HG02981 (cell line): ENCODE measurements around the gene GREM2.

Experiments
- ATAC-seq: cut with Tn5 transposase; IDR thresholded peaks from one replicate; pipeline ENCODE4 v1.9.1; 2021; ENCODE audit warnings: mild to moderate bottlenecking, moderate library complexity; ENCODE audit not compliant: unreplicated experiment

GREM2 gene

DNA sequence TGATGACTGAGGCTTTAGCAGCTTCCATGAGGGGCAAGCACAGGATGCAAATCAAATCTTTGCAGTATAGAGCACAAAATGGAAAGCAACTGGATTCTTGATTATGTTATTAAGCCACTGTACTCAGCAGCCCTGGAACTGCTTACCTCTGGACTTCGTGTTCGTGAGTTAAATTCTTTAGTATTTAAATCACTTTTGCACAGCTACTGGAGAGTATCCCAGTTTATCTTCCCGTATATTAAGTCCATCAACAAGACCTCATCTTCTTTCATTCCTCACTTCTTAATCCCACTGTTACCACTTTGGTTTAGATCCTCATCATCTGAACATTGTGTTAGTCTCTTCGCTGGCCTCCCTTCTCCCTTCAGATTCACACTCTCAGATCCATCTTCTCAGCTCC, 108.9 kb downstream of the GREM2 start:
- ATAC-seq, result no peak

GRCh38 chr1:240501115-240501514, 110.8 kb downstream of the GREM2 start:
- no peak for ATAC-seq

- ATAC-seq, result no peak
Observed at GRCh38 chr1:240500647-240501046, 111.3 kb downstream of the GREM2 start.

DNA sequence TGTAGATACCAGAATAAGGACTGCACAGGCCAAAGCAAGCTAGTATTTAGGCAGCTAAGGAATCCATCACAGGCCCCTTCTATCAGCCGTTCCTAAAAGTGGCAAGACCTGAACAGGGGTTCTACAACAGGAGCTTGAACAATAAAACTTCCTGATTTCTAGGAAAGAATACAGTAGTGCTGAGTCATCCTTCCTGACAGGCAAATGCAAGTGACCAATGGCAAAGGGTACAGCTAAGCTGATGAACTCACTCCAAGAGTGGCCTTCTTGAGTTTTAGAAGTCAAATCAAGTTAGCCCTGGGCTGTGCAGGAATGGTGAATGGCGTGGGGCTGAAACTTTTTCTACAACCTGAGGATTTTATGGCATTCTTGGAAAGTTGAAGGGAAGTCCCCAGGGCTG, 112.9 kb downstream of the GREM2 start:
- no peak for ATAC-seq

- no peak for ATAC-seq
Observed at GRCh38 chr1:240498335-240498734, 113.6 kb downstream of the GREM2 start.

- no peak for ATAC-seq
Observed at GRCh38 chr1:240497908-240498307, 114.0 kb downstream of the GREM2 start.

DNA sequence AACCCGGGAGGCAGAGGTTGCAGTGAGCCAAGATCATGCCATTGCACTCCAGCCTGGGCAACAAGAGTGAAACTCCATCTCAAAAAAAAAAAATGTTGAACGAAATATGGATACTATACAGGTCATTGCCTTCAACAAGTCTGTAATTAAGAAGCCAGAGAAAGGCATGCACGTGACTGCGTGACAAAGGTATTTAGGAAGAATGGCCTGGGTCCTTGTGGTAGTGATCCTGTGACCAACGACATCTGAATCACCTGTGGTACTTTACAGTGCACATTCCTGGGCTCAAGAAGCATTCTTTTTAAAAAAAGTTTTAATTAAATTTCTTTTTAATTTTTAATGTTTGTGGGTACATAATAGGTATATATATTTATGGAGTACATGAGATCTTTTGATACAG, 115.0 kb downstream of the GREM2 start:
- ATAC-seq, result no peak

DNA sequence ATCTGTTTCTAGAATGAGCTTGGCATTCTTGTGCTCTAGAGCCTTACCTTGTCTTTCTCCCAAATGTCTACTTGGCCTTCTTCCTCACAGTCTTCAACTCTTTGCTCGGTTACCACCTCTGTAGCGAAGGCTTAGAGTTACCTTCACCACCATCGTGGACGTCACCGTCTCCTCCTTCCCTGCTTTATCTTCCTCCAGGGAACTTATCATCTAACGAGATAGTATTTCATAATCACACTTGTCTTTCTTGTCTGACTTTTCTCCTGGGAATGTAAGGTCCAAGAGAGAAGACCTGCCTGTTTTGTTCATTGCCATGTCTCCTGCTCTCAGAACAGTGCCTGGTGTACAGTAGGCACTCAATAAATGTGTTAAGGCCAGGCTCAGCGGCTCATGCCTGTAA, 115.6 kb downstream of the GREM2 start:
- no peak for ATAC-seq

- ATAC-seq, result no peak
Observed at GRCh38 chr1:240495601-240496000, 116.4 kb downstream of the GREM2 start.

DNA sequence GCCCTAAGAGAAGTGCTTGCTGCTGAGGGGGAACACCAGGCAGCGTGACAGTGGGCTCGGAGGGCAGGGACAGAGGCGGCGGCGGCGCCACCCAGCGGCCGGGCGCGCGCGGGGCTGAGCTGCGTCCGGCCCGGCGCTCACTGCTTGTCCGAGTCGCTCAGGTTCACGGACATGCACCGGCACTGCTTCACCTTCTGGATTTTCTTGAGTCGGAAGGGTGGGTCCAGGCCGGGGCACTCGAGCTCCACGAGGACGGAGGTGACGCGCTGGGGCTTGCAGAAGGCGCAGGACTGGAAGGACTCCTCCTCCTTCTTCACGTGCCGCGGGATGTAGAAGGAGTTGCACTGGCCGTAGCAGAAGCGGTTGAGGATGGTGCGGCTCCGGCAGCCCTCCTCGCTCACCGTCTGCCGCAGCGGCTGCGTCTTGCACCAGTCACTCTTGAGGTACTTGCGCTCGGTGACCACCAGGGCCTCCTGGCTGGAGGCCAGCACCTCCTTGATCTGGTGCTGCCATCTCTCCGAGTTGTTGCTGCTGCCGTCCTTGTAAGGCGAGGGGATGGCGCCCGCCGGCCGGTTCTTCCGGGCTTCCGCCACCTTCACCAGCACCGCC, 119.0 kb downstream of the GREM2 start:
- ATAC-seq, result peak; percentile 71

GRCh38 chr1:240491796-240492195, 120.2 kb downstream of the GREM2 start:
- no peak for ATAC-seq

- ATAC-seq, result no peak
Observed at GRCh38 chr1:240491156-240491555, 120.8 kb downstream of the GREM2 start.

GRCh38 chr1:240487493-240487892, 124.5 kb downstream of the GREM2 start:
- ATAC-seq, result no peak

GRCh38 chr1:240486611-240487010, 125.3 kb downstream of the GREM2 start:
- ATAC-seq, result no peak

DNA sequence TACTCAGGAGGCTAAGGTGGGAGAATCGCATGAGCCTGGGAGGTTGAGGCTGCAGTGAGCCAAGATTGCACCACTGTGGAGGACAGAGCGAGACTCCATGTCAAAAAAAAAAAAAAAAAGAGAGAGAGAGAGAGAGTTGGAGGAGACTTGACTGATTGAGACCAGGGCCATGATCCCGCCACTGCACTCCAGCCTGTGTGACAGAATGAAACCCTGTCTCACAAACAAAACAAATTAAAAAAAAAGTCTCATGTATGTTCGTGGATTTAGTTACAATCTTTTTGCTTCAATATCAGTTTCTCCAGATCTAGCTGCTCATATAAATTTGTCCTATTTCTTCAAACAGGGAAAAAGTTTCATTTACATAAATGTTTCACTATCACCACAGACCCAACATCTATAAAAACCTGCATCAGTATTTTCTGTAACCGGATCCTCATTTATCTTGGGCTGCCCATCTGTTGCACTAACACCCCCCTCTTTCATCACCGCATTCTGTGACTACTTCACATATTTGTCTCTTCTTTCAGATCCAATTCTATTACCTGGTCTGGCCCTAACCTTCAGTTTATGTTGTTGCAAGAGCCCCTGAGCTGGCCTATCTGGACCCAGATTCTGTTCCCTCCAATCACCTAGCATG, 127.0 kb downstream of the GREM2 start:
- ATAC-seq, result no peak

- no peak for ATAC-seq
Observed at GRCh38 chr1:240478536-240478935, 133.4 kb downstream of the GREM2 start.

DNA sequence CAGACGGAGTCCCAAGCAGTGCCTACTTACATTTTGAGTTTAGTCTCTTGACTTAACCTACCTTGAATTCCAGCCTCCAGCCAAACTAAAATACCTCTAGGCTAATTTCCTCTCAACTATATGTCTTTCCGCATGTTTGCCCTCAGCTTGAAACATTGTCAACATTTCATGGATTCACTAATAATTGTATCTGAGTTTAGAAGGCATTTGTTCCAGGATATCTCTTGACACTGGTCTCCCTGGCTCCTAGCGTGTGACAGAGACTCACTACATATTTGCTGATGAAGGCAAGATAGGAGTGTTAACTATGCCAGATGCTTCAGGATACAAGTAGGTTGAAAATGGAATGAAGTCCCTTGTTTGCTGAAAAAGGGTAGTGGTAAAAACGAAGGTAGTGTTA, 136.1 kb downstream of the GREM2 start:
- ATAC-seq, result no peak

GRCh38 chr1:240474133-240474614, 137.8 kb downstream of the GREM2 start:
- ATAC-seq, result peak; percentile 60

- no peak for ATAC-seq
Observed at GRCh38 chr1:240468656-240469055, 143.3 kb downstream of the GREM2 start.

DNA sequence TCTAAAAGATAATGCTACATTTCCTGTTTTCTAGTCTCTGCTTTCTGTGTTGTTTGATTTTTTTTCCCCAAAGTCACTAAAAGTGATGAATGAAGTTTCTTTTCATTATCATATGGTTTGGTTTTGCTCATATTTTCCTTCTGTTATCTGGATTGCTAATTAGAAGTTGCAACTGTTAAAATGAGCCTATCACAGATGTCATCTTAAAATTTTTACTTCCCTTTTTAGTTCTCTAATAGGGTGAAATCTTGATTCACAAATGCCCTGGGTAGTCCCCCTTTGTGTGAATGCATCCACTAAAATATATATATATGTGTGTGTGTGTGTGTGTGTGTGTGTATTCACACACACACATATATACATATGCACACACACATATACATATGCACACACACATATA, 144.1 kb downstream of the GREM2 start:
- no peak for ATAC-seq

DNA sequence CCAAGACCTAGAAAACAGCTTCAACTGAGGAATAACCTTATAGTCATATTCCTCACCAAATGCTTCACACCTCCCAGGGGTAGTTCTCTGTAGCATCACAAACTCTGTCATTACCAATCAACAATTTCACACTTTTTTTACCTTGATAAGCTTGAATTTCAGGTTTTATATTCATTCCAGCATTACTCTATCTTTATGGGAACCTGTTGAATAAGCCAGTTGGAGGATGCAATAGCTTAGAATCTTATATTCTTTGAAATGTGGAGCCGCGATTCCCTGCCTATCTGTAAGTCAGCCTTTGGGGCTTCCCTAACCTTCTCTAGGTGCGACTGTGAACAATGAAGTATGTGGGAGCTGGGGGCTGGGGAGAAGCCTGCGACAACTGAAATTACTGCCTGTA, 145.4 kb downstream of the GREM2 start:
- no peak for ATAC-seq

DNA sequence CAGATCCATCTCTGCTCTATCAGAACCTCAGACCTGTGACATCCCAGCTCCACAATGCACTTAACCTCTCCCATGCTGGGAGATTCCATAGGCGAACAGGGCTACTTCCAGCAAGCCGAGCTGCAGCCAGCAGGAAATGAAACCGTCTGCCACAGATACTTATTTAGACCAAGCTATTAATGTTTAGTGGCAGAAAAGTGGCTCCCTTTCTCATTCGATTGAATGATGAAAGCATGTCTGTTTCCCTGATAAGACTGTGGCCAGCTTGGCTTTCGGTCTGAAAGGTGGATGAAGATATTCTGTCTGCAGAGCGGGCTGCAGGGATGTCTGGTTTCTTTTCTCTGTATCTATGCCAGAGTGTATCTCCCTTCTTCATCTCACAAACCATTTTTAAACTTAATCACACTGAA, 146.4 kb downstream of the GREM2 start:
- no peak for ATAC-seq

DNA sequence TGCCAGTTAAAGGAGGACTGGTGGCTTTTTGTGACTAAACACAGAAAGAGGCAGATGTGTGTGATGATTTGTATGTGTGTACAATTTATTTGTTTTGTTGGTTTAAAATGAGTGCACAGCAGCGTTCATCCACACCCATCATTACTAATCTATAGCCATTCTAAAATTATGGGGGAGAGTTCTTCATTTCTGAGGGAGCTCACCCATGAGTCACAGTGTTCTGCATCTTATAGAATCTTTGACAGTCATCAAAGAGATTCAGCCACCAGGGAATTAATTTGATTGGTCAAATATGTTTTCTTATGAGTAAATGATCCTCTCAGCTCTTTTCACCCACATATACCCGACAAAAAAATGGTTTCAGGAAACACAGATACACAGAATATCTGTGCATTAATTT, 147.9 kb downstream of the GREM2 start:
- no peak for ATAC-seq
